GM10847 (cell line): ENCODE results near the gene FRMD5.

Experiments
- POLR2A ChIP-seq: IDR thresholded peaks from 2 replicates; pipeline ENCODE4 v1.6.1; 2011; ENCODE audit not compliant: insufficient read length; ENCODE audit errors: extremely low read depth

FRMD5 gene

DNA sequence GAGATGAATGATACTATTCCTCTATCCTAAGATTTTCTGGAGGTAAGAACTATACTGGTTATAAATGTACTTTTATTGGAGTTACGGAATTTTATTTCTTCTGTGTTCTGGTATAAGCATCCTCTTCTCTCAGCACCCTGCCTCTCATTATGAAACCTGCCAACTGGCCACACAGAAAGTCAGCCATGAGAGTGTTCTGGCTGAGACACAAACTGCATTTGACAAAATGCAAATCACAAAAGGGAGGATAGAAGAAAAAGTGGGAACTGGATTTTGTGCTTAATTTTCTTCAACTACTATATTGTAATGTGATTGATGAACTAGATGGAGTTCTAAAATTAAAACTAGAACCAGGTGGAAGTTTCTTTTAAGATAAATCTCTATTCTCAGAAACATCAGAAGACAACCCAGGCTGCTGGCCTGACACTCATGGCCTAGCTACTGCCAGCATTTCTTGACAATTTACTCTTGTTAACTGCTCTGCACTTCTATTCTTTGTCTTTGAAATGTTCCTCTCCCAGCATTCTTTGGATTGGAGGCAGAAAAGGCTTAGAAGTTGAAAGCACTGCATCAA is 225.2 kb downstream of the FRMD5 start:
- no peak for TF ChIP-seq POLR2A

DNA sequence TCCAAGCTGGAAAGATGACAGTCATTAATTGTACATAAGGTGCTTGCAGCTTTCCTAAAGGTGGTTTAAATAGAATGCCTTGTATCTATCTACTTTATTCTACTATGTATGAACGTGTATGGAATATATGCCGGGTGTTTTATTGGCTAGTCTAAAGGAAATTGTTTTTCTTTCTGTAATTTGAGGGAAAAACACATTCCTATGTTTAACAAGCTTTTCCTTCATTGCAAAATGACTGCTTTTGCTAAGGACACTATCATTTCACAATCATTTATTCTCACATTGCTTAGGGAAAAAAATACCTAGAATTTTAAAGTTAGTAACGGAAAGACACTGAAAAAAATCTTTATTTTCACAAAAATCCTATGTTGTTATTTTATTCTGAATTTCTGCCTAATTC is 226.5 kb downstream of the FRMD5 start:
- no peak for TF ChIP-seq POLR2A

DNA sequence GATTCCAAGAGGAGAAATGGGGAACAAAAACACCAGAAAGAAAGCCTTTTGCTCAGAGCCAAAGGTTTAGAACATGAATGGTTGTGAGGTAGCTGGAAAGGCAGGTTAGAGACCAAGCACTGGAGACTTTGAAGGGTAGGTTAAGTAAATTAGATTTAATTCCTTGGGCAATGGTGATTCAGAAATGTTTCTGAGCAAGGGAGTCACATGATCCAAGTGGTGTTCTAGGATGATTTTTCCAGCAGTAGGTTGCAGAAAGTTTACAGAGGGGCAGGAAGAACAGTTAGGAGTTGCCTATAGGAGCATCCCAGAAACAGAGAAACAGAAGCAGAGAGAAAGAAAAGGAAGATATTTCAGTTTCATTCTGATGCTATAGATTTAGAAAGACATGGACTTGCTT is 228.4 kb downstream of the FRMD5 start:
- TF ChIP-seq POLR2A = no peak

DNA sequence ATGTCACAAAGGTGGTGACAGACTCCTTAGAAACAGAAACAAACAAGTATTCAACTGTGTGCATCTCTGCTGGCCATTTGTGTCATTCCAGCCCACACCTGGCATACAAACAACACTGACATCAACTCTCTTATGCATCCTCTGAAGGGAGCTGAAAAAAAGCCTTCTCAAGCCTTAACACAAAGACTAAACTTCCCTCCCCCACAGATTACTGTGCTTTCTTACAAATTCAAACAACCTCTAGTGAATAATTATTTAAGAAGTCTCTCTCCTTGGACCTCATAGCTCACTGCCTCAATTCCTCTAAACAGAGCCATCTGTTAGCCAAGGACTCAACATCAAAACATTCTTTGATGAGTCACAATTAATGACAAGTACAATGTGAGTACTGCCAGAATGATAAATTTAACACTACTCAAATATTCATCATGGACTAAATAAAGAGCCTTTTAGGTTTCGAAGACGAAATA is 236.2 kb downstream of the FRMD5 start:
- TF ChIP-seq POLR2A = no peak

DNA sequence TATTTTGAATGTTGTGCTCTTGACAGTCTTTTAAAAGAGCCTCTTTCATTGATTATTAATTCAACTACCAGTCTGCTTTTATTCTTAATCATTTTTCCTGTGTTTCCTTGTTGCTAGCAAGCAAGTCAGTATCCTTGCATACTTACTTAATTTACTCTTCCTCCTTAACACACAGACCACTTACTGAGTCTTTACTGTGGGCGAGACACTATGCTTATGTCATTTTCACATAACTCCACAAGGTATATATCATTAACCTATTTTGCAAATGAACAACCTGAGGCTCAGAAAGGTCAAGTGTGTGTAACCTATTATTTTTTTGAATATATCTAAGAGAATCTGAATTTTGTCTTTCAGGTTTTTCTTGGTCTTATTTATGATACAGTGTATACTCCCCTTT is 237.3 kb downstream of the FRMD5 start:
- TF ChIP-seq POLR2A = no peak

DNA sequence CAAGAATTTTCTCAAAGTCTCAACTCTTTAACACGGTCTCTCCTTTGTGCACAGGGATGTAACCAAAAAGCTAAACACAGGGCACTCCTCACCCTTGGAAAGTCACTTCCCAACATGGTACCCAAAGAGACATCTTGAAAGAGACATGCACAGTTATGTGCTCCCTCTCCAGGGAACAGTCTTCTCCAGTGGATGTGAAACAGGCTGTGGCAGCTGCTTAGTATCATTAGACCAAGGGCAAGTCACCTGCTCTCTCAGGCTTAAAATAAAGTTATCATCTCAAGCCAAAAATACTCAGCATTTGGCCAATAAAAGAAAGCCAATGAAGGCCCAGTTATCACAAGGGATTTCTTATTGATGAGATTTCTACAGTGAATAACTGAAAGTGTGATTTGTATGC is 239.9 kb downstream of the FRMD5 start:
- no peak for TF ChIP-seq POLR2A

DNA sequence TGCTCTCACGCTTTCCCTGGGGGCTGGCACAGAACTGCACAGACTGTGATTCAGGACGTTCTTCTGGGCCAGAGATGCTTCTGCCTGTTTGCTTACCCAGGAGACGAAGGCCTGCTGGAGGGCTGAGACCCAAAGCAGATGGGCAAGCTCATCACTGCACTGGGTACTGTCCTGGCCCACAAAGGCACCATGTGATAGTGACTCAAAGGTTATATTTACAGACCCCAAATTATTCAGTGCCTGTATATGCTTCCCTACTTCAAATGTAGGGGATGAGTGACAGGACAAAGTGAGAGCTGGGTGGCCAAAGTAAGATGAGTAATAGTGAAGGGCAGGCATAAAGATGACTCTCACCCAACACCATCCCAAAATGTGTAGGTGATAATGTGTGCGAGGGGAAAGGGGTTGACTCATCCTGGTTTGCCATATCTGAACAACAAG is 240.9 kb downstream of the FRMD5 start:
- TF ChIP-seq POLR2A = no peak

DNA sequence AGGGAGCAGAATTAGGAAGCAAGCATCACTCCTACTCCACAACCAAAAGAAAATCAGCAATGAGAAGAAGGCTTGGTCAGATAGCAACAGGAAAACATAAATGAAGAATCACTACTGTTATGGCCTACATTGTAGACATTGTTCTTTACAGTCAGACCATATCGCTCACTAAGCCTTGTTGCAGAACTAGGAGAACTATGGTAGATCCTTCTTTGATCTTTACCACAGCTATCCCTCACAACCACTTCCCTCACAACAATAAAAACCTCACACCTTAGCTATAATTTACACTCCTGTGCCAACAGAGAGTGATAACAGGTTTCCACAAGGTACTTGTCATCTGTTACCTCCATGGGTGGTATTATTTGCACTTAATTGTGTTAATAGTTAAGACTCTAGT is 241.7 kb downstream of the FRMD5 start:
- TF ChIP-seq POLR2A = no peak

DNA sequence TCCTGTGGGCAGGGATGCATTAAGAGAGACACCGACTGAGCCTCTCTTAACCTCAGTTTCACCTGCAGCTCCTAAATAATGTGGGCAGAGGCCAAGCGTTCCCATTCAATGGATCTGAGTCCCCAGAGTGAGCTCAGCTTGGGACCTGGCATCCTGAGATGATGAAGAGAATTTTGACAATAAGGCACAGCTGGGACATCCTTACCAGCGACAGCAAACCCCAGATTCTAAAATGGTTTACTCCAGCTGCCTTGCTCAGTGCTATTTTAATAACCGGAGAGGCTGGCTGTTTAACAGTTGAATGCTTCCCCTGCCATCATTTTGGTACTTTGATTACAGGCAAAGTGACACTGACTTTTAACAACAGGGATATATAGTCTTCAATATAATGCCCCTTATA is 244.5 kb downstream of the FRMD5 start:
- TF ChIP-seq POLR2A = no peak

DNA sequence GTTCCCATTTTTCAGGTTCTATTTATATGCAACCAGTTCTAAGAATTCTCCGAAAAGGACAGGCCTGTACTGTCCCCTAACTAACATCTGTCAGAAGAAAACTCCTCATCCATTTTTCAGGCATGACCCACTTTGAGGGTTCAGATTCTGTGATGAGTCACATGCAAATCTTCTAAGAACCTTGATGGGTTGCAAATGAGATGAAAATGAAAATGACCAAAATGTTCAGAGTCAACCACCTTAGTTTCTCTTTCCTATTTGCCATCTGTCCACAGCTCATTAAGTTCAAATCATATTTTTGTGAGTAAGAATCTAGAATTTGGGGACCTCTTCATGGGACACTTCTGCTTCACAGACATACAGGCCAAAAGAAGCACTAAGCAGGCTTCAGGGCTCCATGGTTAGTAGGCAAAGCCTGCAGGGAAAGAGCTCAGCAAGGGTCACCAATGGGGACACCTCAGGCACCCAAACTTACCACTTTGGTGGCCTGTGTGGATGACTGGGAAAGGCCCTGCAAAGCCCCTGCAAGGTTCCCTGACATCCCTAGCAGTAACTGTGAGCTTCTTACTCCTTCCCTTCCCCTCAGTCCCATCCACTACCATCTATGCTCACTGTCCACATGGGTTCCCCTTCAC is 246.3 kb downstream of the FRMD5 start:
- TF ChIP-seq POLR2A = no peak

DNA sequence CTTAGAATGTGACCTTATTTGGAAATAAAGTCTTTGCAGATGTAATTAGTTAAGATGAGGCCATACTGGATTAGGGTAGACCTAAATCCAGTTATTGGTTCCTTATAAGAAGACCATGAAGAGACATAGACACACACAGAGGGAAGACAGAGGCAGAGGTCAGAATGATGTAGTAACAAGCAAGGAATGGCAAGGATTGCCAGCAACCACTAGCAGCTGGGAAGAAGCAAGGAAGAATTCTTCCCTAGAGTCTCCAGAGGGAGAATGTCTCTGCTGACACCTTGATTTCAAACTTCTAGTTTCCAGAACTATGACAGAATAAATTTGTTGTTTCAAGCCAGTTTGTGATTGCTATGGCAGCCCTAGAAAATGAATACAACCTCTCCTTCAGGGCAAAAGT is 251.6 kb downstream of the FRMD5 start:
- TF ChIP-seq POLR2A = no peak

DNA sequence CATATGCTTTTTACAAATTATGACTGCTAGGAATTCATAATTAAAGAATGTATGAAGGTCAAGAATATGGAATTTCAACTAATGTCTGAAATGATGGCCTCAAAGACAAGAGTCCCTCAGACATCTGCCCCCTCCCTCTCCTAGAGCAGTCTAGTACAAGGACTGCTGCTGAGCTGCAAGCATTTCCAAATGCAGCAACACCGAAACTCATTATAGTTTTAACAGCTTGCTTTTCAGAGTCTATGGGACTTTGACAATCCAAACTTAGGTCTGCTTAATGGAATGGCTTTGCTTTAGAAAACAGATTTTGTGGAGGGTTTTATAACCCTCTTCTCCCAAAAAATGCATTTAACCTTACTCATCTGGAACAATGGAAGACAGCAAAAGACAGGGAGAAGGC is 252.9 kb downstream of the FRMD5 start:
- TF ChIP-seq POLR2A = no peak

DNA sequence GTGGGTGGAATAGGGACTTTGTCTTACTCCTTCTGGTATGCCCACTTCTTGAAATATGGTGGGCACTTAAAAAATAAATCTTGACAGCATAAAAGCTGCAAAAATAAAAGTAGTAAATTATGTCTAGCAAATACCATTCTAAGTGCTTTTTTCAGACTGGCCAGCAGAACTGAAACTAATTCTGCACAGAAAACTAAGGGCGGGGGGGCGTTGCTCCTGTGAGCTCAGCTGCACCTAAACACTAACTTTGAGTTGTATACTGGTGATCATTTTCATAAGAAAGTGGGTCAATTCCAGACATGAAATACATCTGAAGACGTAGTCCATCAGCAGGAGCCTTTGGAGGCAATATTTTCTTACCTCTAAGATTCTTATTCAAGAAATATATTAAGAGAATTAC is 253.5 kb downstream of the FRMD5 start:
- TF ChIP-seq POLR2A = no peak

DNA sequence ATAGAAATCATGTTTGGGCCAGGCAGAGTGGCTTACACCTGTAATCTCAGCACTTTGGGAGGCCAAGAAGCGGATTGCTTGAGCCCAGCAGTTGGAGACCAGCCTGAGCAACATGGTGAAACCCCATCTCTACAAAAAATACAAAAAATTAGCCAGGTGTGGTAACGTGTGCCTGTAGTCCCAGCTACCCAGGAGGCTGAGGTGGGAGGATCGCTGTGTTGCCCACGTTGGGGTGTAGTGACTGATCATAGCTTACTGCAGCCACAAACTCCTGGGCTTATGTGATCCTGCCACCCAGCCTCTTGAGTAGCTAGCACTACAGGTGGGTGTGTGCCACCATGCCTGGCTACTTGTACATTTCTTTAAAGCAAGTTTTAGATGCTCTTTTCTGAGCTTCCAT is 254.0 kb downstream of the FRMD5 start:
- no peak for TF ChIP-seq POLR2A

DNA sequence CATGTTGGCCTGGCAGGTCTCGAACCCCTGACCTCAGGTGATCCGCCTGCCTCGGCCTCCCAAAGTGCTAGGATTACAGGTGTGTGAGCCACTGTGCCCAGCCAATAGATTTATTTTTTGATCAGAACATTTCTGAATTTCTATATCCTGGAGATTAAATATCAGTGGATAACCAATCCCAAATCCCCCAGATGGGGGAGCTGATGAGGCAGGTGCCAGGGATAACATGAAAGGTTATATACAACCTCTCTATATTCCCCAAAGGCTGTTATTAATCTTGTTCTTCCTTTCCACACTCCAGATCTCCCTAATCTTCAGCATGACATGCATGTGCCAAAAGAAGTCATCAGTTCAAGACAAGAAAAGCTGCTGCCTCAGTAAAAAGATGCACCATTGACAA is 256.0 kb downstream of the FRMD5 start:
- no peak for TF ChIP-seq POLR2A

DNA sequence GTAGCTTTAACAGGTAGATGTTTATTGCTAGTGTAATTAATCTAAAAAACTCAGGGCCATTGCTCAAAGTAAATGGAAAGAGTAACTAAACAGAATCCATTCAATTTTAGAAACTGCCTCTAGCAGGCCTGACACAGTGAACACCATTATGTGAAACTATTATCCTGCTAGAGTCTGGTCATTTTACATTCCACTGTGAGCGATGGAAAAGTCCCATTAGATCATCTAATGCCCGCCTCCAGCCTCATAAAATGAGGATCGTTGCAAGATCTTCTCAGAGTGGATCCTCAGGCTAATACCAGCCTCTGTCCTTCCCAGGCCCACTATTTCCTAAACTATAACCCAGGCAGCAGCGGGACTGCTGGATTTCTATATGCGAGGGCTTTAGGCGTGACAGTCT is 260.6 kb downstream of the FRMD5 start:
- TF ChIP-seq POLR2A = no peak

DNA sequence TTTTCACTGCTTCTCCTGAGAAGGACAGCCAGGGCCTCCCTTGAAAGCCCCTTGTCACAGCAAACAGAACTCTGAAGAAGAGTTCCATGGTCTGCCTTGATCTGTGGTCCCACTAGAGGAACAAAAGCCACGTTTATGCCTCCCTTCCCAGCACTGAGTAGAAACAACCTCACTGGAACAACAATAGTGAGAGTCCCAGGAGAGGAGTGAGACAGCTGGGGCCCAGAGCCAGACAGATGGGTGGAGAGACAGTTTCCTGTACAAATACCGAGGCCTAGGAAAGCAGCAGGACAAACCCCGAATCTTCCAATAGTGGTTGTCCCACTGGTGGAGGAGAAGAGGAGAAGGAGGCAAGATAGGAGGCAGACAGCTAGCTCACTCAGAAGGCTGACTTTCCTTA is 262.2 kb downstream of the FRMD5 start:
- TF ChIP-seq POLR2A = no peak

DNA sequence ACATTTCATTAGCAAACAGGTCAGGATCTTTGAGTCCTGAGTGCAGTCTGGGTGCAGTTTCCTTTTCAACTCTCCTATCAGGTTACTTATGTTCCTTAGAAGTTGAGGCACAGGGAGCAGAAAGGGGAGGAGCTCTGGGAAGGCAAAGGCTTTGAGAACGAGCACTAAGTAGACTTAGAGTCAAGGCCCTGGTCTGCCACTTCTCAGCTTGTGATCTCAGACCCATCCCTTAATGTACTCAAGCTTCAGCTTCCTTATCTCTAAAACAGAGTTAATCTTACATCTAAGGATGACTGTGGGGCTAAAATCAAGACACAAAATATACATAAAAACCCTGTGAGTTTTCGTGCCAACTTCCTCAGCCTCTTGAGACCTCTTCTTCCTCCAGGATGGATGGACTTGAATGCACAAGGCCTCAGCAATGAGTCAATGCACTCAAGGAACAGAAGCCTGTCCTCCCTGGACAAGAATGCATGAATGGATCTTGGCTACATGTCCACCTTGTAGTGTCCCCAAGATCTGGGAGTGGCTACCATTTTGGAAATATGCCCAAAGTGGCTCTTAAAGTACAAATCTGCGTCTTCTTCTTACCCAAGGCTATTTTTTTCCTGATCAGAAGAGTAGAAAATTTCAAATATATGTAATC is 263.2 kb downstream of the FRMD5 start:
- TF ChIP-seq POLR2A = no peak
